Coronary artery (tissue), 2 donors: ENCODE measurements around the gene ATAT1.

Experiments used
- DNase-seq: peaks from one replicate; pipeline ENCODE4 v3.0.0-alpha.2; 2017; ENCODE audit warnings: low spot score
- H3K27ac ChIP-seq, 2 donors: fragments of 200-600 bp; sonication (generic); one replicate each; pipeline ENCODE4 v1.5.1; 2016 to 2019
- H3K4me3 ChIP-seq: fragments of 200-600 bp; sonication (generic); 2 replicates; pipeline ENCODE4 v1.5.1; 2016; ENCODE audit warnings: mild to moderate bottlenecking, moderate library complexity
- TF ChIP-seq, protein P1 (sequence below): fragments of 200-600 bp; sonication (generic); IDR thresholded peaks from one replicate; pipeline ENCODE4 v1.5.1; 2019; ENCODE audit warnings: antibody characterized with exemption

Gene ATAT1

GRCh38 chr6:30626484-30627366 is at the start of gene ATAT1:
TSS of gene ATAT1 (plus strand) at chr6:30626874.
- TF ChIP-seq, protein P1, sequence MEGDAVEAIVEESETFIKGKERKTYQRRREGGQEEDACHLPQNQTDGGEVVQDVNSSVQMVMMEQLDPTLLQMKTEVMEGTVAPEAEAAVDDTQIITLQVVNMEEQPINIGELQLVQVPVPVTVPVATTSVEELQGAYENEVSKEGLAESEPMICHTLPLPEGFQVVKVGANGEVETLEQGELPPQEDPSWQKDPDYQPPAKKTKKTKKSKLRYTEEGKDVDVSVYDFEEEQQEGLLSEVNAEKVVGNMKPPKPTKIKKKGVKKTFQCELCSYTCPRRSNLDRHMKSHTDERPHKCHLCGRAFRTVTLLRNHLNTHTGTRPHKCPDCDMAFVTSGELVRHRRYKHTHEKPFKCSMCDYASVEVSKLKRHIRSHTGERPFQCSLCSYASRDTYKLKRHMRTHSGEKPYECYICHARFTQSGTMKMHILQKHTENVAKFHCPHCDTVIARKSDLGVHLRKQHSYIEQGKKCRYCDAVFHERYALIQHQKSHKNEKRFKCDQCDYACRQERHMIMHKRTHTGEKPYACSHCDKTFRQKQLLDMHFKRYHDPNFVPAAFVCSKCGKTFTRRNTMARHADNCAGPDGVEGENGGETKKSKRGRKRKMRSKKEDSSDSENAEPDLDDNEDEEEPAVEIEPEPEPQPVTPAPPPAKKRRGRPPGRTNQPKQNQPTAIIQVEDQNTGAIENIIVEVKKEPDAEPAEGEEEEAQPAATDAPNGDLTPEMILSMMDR, result no peak
- DNase-seq, result peak; percentile 93
- H3K4me3 ChIP-seq, result peak within 1 kb of the TSS; percentile 72
- peak within 1 kb of the TSS; percentile 91 to 93 for H3K27ac ChIP-seq

DNA sequence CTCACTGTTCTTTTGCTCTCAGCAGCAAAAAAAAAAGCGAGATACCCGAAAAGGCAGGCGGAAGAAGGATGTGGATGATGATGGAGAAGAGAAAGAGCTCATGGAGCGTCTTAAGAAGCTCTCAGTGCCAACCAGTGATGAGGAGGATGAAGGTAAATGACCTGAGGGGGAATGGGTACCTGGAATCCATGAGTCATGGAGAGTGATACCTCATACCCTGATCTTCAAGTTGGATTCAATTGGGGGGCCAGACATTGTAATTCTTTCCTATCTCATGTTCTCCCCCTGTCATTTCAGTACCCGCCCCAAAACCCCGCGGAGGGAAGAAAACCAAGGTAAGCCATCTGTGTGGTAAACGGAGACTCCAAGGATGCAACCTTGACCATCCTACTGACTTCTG is 48.6 kb upstream of the ATAT1 start:
- DNase-seq, result no peak

DNA sequence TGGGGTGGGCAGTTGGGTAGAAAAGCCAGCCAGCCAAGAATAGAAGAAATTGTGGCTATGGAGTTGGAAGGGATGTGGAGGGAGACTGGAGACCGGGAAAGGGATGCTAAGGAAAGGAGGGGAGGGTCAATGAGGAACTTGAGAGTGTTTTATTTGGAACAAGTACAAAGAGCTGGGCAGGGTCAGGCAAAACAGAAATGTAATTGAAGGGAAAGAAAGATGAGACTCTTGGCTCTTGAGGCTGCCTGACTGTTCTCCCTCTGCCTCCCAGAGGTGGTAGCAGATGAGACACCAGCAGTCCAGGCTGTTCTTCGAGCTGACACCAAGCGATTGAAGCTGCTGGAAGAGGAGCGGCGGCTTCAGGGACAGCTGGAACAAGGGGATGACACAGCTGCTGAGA is 42.8 kb upstream of the ATAT1 start:
- DNase-seq, result no peak
- TF ChIP-seq, protein P1, result no peak
- Histone ChIP-seq H3K27ac (no peak overlapping the region), H3K4me3 (no peak overlapping the region)

More for the DNA sequence above, 48.6 kb upstream of the ATAT1 start:
- TF ChIP-seq, protein P1, result no peak
- H3K4me3 ChIP-seq, result no peak overlapping the region
- no peak overlapping the region for H3K27ac ChIP-seq

DNA sequence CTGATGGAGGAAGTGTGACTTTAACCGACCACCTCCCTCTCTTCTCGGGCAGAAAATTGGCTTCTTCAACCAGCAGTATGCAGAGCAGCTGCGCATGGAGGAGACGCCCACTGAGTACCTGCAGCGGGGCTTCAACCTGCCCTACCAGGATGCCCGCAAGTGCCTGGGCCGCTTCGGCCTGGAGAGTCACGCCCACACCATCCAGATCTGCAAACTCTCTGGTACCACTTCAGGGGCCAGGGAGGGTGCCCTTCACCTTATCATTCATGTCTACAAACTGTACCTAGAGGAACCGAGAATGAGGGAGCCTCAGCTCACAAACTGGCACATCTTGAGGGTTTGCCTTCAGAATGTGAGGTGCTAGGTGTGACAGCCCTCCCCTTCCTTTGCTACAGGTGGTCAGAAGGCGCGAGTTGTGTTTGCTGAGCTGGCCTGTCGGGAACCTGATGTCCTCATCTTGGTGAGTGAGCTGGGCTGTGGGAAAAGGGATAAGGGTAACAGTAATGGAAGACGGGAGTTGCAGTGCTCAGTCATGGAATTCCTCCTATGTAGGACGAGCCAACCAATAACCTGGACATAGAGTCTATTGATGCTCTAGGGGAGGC is 36.8 kb upstream of the ATAT1 start:
- Histone ChIP-seq H3K27ac (no peak overlapping the region), H3K4me3 (no peak overlapping the region)
- DNase-seq, result no peak
- TF ChIP-seq, protein P1, result no peak

DNA sequence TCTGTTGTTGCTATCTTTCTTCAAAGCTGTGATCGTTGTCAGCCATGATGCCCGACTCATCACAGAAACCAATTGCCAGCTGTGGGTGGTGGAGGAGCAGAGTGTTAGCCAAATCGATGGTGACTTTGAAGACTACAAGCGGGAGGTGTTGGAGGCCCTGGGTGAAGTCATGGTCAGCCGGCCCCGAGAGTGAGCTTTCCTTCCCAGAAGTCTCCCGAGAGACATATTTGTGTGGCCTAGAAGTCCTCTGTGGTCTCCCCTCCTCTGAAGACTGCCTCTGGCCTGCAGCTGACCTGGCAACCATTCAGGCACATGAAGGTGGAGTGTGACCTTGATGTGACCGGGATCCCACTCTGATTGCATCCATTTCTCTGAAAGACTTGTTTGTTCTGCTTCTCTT is 36.2 kb upstream of the ATAT1 start:
- TF ChIP-seq, protein P1, result no peak
- no peak for DNase-seq
- Histone ChIP-seq H3K27ac (peak overlapping the region in 1 of 2 donors; percentile 26), H3K4me3 (no peak overlapping the region)

- DNase-seq, result no peak
- H3K4me3 ChIP-seq, result no peak overlapping the region
- H3K27ac ChIP-seq, result peak overlapping the region in 1 of 2 donors; percentile 26
- TF ChIP-seq, protein P1, result no peak
Observed at GRCh38 chr6:30591008-30591407, 35.7 kb upstream of the ATAT1 start.
